ENCODE results near the gene OR2H2. TPM values are rescaled to one million over a fixed set of nuclear protein-coding genes. Genes with fewer than 3 reads are reported as not detected.

Gene OR2H2
- polyA plus RNA-seq, 1 donor: 0.03 TPM

DNA sequence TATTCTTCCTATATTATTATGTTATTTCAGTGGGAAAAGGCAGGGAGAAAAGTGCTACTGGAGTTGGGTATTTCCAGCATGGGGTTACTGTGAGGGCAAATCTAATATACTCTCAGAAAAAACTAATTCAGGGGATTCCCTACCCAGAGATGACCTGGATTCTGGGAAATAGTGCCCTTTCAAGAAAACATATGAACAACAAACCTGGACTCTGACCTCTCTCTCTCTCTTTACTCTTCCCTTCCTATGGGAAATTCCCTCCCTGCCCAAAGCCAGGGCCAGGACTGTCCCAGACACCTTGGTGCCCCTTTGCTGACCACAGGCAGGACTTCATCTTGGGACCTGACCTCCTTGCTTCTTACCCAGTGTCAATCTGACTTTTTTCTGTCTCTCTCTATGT lies 23.8 kb upstream of the OR2H2 start:
- H3K27ac ChIP-seq (ENCODE audit: low read length): no peak overlapping the region
- no peaks in the 10 kb centered on the region for H3K4me1 ChIP-seq (ENCODE audit: control insufficient read depth, insufficient read depth, low read length)
- peak in 1 of 2 donors; percentile 2 for DNase-seq
- no peaks in the 10 kb centered on the region for H3K9me3 ChIP-seq (ENCODE audit: control insufficient read depth, low read depth, low read length)
- H3K36me3 ChIP-seq (ENCODE audit: control insufficient read depth, insufficient read depth, low read length): no peaks in the 10 kb centered on the region
- peaks cover 7% of the 10 kb centered on the region for H3K27me3 ChIP-seq (ENCODE audit: control insufficient read depth, insufficient read depth, low read length)
- no peak overlapping the region for H3K4me3 ChIP-seq (ENCODE audit: low read length)

DNA sequence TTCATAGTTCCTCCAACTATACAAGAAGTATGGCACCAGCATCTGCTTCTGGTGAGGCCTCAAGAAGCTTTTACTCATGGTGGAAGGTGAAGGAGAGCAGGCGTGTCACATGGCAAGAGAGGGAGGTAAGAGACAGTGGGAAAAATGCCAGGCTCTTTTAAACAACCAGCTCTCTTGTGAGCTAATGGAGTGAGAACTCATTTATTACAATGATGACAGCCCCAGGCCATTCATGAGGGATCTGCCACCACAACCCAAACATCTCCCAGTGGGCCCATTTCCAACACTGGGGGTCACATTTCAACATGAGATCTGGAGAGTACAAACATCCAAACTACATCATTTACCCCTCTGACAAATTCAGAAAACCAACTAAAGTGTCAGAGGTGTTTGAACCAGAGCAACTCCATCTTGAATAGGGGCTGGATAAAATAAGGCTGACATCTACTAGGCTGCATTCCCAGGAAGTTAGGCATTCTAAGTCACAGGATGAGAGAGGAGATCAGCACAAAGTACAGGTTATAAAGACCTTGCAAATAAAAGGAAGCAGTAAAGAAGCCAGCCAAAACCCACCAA lies 23.2 kb upstream of the OR2H2 start:
- DNase-seq: no peak
- Histone ChIP-seq H3K4me1 (ENCODE audit: control insufficient read depth, insufficient read depth, low read length) (no peaks in the 10 kb centered on the region), H3K9me3 (ENCODE audit: control insufficient read depth, low read depth, low read length) (no peaks in the 10 kb centered on the region), H3K27me3 (ENCODE audit: control insufficient read depth, insufficient read depth, low read length) (peaks cover 5% of the 10 kb centered on the region), H3K36me3 (ENCODE audit: control insufficient read depth, insufficient read depth, low read length) (no peaks in the 10 kb centered on the region), H3K27ac (ENCODE audit: low read length) (no peak overlapping the region), H3K4me3 (ENCODE audit: low read length) (no peak overlapping the region)
- no CpG with 5 or more reads among the region's 1 CpG for WGBS (ENCODE audit: insufficient coverage, low lambda C conversion rate)

DNA sequence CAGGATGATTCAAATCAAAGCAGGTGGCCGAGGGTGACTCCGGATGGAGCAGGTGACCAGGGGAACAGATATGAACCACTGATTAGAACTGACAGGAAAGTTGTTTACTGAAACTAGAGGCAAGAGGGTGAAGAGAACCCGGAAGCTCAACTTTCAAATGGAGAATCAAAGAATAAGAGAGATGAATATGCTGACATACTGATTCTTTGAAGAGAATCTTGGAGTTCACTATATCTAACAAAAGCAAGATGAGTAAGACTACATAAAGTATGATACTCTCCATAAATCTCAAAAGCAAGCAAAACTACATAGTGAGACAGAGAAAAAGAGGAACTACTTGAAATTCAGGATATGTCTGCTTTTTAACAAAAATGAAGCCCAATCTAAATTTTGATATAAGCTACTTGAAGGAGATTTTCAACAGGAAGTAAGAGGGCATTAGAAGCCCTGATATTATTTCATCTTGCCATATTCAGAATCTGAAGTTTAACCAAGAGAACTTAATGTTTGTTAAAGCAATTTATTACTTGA lies 21.4 kb upstream of the OR2H2 start:
- Histone ChIP-seq H3K27ac (ENCODE audit: low read length) (no peak overlapping the region), H3K27me3 (ENCODE audit: control insufficient read depth, insufficient read depth, low read length) (peaks cover 2% of the 10 kb centered on the region), H3K36me3 (ENCODE audit: control insufficient read depth, insufficient read depth, low read length) (no peaks in the 10 kb centered on the region), H3K4me3 (ENCODE audit: low read length) (no peak overlapping the region), H3K4me1 (ENCODE audit: control insufficient read depth, insufficient read depth, low read length) (no peaks in the 10 kb centered on the region), H3K9me3 (ENCODE audit: control insufficient read depth, low read depth, low read length) (no peaks in the 10 kb centered on the region)
- DNase-seq: no peak
- 45% methylated on average over 2 of the region's 3 CpGs for WGBS (ENCODE audit: insufficient coverage, low lambda C conversion rate)

DNA sequence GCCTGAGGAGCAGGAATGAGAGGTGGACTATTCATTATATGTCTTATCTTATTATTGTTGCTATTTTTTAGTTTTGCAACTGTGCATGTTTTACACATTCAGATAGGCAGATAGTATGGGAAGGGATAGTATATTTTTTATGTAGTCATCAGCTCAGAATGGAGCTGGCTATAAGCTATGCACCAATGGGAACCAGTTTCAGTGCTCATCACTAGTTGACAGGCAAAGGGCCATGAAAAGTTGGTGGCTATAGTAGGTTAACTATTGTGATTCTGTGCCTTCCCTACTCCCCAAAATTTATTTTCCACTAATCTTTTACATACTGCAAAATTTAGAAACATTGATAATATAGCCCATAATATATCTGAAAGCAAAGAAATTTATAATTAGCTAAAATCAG lies 20.0 kb upstream of the OR2H2 start:
- Histone ChIP-seq H3K36me3 (ENCODE audit: control insufficient read depth, insufficient read depth, low read length) (no peaks in the 10 kb centered on the region), H3K9me3 (ENCODE audit: control insufficient read depth, low read depth, low read length) (no peaks in the 10 kb centered on the region), H3K27me3 (ENCODE audit: control insufficient read depth, insufficient read depth, low read length) (no peaks in the 10 kb centered on the region), H3K4me3 (ENCODE audit: low read length) (no peak overlapping the region), H3K27ac (ENCODE audit: low read length) (no peak overlapping the region), H3K4me1 (ENCODE audit: control insufficient read depth, insufficient read depth, low read length) (no peaks in the 10 kb centered on the region)
- DNase-seq: no peak

DNA sequence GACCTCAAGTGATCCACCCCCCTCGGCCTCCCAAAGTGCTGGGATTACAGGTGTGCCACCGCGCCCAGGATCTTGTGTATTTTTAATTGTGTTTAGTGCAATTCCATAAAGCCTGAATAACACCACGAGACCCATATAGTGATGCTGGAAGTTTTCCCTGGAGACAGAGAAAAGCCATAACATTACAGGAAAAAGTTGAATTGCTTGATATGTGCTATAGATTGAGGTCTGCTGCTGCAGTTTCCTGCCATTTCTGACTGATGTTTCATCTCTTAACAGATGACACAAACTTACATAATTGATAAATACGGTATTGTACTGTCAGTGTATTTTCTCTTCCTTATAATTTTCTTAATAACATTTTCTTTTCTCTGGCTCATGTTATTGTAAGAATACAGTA lies 18.1 kb upstream of the OR2H2 start:
- no peaks in the 10 kb centered on the region for H3K4me1 ChIP-seq (ENCODE audit: control insufficient read depth, insufficient read depth, low read length)
- no peaks in the 10 kb centered on the region for H3K36me3 ChIP-seq (ENCODE audit: control insufficient read depth, insufficient read depth, low read length)
- DNase-seq: no peak
- WGBS (ENCODE audit: insufficient coverage, low lambda C conversion rate): no CpG with 5 or more reads among the region's 5 CpGs
- H3K27me3 ChIP-seq (ENCODE audit: control insufficient read depth, insufficient read depth, low read length): peaks cover 3% of the 10 kb centered on the region
- no peaks in the 10 kb centered on the region for H3K9me3 ChIP-seq (ENCODE audit: control insufficient read depth, low read depth, low read length)
- no peak overlapping the region for H3K27ac ChIP-seq (ENCODE audit: low read length)
- no peak overlapping the region for H3K4me3 ChIP-seq (ENCODE audit: low read length)

DNA sequence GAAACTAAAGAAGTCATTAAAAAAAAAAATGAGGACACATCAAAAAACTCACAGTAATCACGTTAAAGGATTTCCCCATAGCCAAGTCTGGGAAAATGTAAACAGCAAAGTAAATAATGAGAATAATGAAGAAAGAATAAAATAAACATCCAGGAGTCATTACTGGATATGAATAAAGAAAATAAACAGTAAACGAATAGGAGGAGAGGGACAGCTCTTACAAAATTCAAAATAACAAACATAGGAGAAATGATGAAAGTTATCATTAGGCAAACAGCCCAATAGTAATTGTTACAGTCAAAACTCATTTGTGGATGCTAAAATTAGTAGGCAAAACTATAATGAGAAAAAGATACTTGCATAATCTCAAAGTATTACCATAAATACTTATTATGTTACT lies 17.4 kb upstream of the OR2H2 start:
- no peak overlapping the region for H3K27ac ChIP-seq (ENCODE audit: low read length)
- no peaks in the 10 kb centered on the region for H3K36me3 ChIP-seq (ENCODE audit: control insufficient read depth, insufficient read depth, low read length)
- H3K4me3 ChIP-seq (ENCODE audit: low read length): no peak overlapping the region
- H3K9me3 ChIP-seq (ENCODE audit: control insufficient read depth, low read depth, low read length): no peaks in the 10 kb centered on the region
- DNase-seq: no peak
- no peaks in the 10 kb centered on the region for H3K4me1 ChIP-seq (ENCODE audit: control insufficient read depth, insufficient read depth, low read length)
- WGBS (ENCODE audit: insufficient coverage, low lambda C conversion rate): 71% methylated on average over 2 of the region's 2 CpGs
- peaks cover 6% of the 10 kb centered on the region for H3K27me3 ChIP-seq (ENCODE audit: control insufficient read depth, insufficient read depth, low read length)

DNA sequence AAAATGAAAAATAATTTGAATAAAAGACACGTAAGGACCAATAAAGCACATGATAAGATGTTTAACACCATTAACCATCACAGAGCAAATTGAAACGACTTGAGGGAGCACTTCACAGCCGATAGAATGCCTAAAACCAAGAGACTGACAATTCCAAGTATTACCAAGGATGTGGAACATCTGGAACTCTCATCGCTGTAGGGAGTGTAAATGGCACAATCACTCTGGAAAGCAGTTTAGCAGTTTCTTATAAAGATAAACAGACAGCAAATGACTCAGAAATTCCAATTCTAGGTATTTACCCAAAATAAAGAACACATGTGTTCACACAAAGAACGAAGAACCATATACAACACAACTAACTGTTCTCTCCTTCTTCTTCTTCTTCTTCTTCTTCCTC lies 16.9 kb upstream of the OR2H2 start:
- Histone ChIP-seq H3K36me3 (ENCODE audit: control insufficient read depth, insufficient read depth, low read length) (no peaks in the 10 kb centered on the region), H3K9me3 (ENCODE audit: control insufficient read depth, low read depth, low read length) (no peaks in the 10 kb centered on the region), H3K4me3 (ENCODE audit: low read length) (no peak overlapping the region), H3K4me1 (ENCODE audit: control insufficient read depth, insufficient read depth, low read length) (no peaks in the 10 kb centered on the region), H3K27ac (ENCODE audit: low read length) (no peak overlapping the region), H3K27me3 (ENCODE audit: control insufficient read depth, insufficient read depth, low read length) (peaks cover 6% of the 10 kb centered on the region)
- 90% methylated on average over 3 of the region's 5 CpGs for WGBS (ENCODE audit: insufficient coverage, low lambda C conversion rate)
- no peak for DNase-seq

DNA sequence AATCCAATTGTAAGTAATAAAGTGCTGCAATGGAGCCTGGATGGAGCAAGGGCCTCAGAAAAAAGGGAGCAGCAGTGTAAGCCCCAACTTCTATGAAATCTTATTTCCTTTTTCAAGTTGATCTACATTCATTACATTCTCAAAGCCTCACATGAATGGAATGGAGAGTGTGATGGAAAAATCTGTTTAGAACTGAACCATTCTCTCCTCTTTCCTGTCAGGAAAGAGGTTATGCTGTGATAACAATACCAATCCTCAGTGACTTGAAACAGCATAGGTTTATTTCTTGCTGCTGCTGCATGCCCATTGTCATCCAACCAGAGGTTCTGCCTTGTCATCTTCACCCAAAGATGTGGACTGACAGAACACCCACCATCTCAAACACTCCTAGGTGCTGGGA lies 8.9 kb upstream of the OR2H2 start:
- H3K4me1 ChIP-seq (ENCODE audit: control insufficient read depth, insufficient read depth, low read length): no peaks in the 10 kb centered on the region
- no peaks in the 10 kb centered on the region for H3K36me3 ChIP-seq (ENCODE audit: control insufficient read depth, insufficient read depth, low read length)
- H3K27ac ChIP-seq (ENCODE audit: low read length): no peak overlapping the region
- H3K9me3 ChIP-seq (ENCODE audit: control insufficient read depth, low read depth, low read length): no peaks in the 10 kb centered on the region
- no peak for DNase-seq
- peaks cover 9% of the 10 kb centered on the region for H3K27me3 ChIP-seq (ENCODE audit: control insufficient read depth, insufficient read depth, low read length)
- H3K4me3 ChIP-seq (ENCODE audit: low read length): no peak overlapping the region

DNA sequence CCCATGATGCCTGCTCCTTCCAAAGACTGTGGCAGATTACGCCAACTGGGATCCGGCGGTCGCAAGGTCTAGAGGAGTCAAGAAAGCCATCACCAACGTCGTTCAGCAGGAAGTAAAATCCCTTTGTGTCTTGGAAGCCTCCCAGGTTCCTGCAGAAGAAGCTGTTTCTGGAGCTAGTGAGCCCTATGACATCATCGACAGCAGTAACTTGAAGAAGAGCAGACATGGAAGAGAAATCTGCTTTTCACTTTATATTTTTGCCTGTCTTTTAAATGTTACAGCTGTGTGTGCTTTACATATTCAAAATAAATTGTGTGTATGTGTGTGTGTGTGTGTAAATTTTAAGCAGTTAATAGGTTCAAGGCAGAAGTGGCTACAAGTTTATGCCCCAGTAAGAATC lies 7.4 kb upstream of the OR2H2 start:
- no peak overlapping the region for H3K4me3 ChIP-seq (ENCODE audit: low read length)
- no peaks in the 10 kb centered on the region for H3K9me3 ChIP-seq (ENCODE audit: control insufficient read depth, low read depth, low read length)
- WGBS (ENCODE audit: insufficient coverage, low lambda C conversion rate): no CpG with 5 or more reads among the region's 7 CpGs
- H3K27me3 ChIP-seq (ENCODE audit: control insufficient read depth, insufficient read depth, low read length): peaks cover 7% of the 10 kb centered on the region
- no peaks in the 10 kb centered on the region for H3K36me3 ChIP-seq (ENCODE audit: control insufficient read depth, insufficient read depth, low read length)
- H3K4me1 ChIP-seq (ENCODE audit: control insufficient read depth, insufficient read depth, low read length): no peaks in the 10 kb centered on the region
- no peak overlapping the region for H3K27ac ChIP-seq (ENCODE audit: low read length)
- no peak for DNase-seq

DNA sequence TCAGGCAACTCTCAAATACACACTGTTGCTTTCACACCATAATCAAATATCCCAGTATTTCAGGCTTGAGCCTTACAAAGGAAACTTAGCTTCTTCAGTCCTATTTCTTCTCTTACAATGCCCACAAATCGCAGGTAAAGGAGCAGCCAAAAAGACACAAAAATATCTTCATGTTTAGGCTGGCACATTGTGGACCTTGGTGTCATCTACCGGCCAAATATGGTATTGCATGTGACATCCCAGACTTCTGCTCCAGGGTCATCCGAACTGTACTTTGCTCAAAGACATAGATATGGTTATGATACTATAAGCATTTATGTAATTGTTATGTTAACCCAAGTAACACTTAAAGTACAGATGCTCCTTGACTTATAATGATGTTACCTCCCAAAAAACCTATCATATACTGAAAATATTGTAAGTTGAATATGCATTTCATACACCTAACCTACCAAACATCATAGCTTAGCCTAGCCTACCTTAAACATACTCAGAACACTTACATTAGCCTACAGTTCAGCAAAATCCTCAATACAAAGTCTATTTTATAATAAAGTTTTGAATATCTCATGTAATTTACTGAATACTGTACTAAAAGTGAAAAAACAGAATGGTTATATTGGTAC lies 4.6 kb downstream of the OR2H2 start:
- Histone ChIP-seq H3K9me3 (ENCODE audit: control insufficient read depth, low read depth, low read length) (no peaks in the 10 kb centered on the region), H3K4me3 (ENCODE audit: low read length) (no peak overlapping the region), H3K4me1 (ENCODE audit: control insufficient read depth, insufficient read depth, low read length) (no peaks in the 10 kb centered on the region), H3K27me3 (ENCODE audit: control insufficient read depth, insufficient read depth, low read length) (peaks cover 1% of the 10 kb centered on the region), H3K36me3 (ENCODE audit: control insufficient read depth, insufficient read depth, low read length) (no peaks in the 10 kb centered on the region), H3K27ac (ENCODE audit: low read length) (no peak overlapping the region)
- whole genome bisulfite sequencing (ENCODE audit: insufficient coverage, low lambda C conversion rate): no CpG with 5 or more reads among the region's 3 CpGs
- DNase-seq: peak; percentile 22 to 43

DNA sequence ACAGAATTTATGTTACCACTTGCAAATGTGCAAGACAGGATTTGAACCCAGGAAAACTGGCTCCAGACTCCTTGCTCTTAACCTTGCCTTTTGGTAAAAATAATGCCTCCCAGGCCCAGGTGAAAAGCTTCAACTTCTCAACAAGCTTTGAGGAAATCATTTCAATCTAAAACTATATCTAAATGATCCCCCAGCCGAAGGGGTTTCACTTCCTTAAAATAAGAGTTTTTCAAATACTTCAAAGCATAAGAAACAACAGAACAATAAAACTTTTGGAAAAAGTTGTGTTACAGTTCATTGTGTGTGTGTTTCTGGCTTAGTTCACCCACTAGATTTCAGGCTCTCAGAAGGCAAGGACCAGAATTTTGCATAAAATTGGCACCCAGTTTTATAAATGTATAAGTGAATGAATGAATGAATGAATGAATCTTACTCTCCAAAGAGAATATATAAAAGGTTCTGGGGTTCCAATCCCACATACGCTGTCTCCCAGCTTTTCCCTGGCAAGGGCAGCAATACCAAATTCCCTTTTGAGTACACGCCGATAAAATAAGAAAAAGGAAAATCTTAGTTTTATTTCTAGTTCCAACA lies 5.4 kb downstream of the OR2H2 start:
- H3K4me3 ChIP-seq (ENCODE audit: low read length): no peak overlapping the region
- no peaks in the 10 kb centered on the region for H3K27me3 ChIP-seq (ENCODE audit: control insufficient read depth, insufficient read depth, low read length)
- H3K4me1 ChIP-seq (ENCODE audit: control insufficient read depth, insufficient read depth, low read length): no peaks in the 10 kb centered on the region
- no peak for DNase-seq
- WGBS (ENCODE audit: insufficient coverage, low lambda C conversion rate): 100% methylated on average over 2 of the region's 4 CpGs
- no peaks in the 10 kb centered on the region for H3K9me3 ChIP-seq (ENCODE audit: control insufficient read depth, low read depth, low read length)
- no peak overlapping the region for H3K27ac ChIP-seq (ENCODE audit: low read length)
- H3K36me3 ChIP-seq (ENCODE audit: control insufficient read depth, insufficient read depth, low read length): no peaks in the 10 kb centered on the region

All from large intestine (tissue), 3 donors.